IMR-90 (cell line): ENCODE results near the gene COX17. TPM values are rescaled to one million over a fixed set of nuclear protein-coding genes. Genes with fewer than 3 reads are reported as not detected.

Source experiments
- ATAC-seq: fragments of 200-7000 bp; cut with Tn5 transposase; 2 replicates; pipeline ENCODE4 v1.9.1; 2020; ENCODE audit warnings: low read depth, mild to moderate bottlenecking, moderate library complexity
- BruUV-seq: library from RNA; stranded (reverse); fragments of 400-500 nt; replicated peaks from 2 replicates; lab custom pipeline; 2021; lab: Mats Ljungman, UMichigan
- CTCF ChIA-PET: fragments of 300-600 bp; formaldehyde crosslinking; extraction: SDS; loops from one replicate; lab custom pipeline; 2021; ENCODE audit warnings: antibody characterized with exemption; lab: Yijun Ruan, JAX
- POLR2A ChIA-PET: fragments of 300-600 bp; sonication (Branson Sonifier 250); formaldehyde crosslinking; loops from one replicate; lab custom pipeline; 2022; ENCODE audit warnings: antibody characterized with exemption; ENCODE audit not compliant: unreplicated experiment; lab: Charles Lee
- DNase-seq: peaks from one replicate; pipeline ENCODE4 v3.0.0; 2013
- H2AFZ ChIP-seq: replicated peaks from 2 replicates; pipeline ENCODE3; 2013; ENCODE audit warnings: low read length, mild to moderate bottlenecking; ENCODE audit not compliant: poor library complexity
- H2AK5ac ChIP-seq: 2 replicates; pipeline ENCODE4 v1.6.1; 2013; ENCODE audit warnings: low read depth, low read length, inconsistent platforms
- H2AK9ac ChIP-seq: replicated peaks from 2 replicates; pipeline ENCODE3; 2013; ENCODE audit warnings: mild to moderate bottlenecking, low read depth, low read length, moderate library complexity; ENCODE audit not compliant: poor library complexity
- H2BK120ac ChIP-seq: 2 replicates; pipeline ENCODE4 v1.6.1; 2013; ENCODE audit warnings: low read depth, low read length, inconsistent platforms
- H2BK15ac ChIP-seq: 3 replicates; pipeline ENCODE4 v1.6.1; 2013; ENCODE audit warnings: low read depth, low read length, inconsistent platforms
- H2BK20ac ChIP-seq: 2 replicates; pipeline ENCODE4 v1.6.1; 2013; ENCODE audit warnings: low read depth, mild to moderate bottlenecking, inconsistent platforms, low read length, moderate library complexity
- H2BK5ac ChIP-seq: 2 replicates; pipeline ENCODE4 v1.6.1; 2013; ENCODE audit warnings: mild to moderate bottlenecking, low read depth, low read length, inconsistent platforms; ENCODE audit not compliant: poor library complexity, severe bottlenecking
- H3K14ac ChIP-seq: replicated peaks from 2 replicates; pipeline ENCODE4 v1.6.1; 2013; ENCODE audit warnings: low read depth, low read length, inconsistent platforms
- H3K18ac ChIP-seq: 2 replicates; pipeline ENCODE4 v1.6.1; 2013; ENCODE audit warnings: low read depth, low read length, control low read depth
- H3K23ac ChIP-seq: 2 replicates; pipeline ENCODE4 v1.6.1; 2013; ENCODE audit warnings: low read depth, low read length, inconsistent platforms
- H3K27ac ChIP-seq: 2 replicates; pipeline ENCODE4 v1.5.1; 2013; ENCODE audit warnings: mild to moderate bottlenecking, control low read depth, low read length; ENCODE audit not compliant: insufficient read depth
- H3K27me3 ChIP-seq: 2 replicates; pipeline ENCODE4 v1.6.1; 2013; ENCODE audit warnings: low read length; ENCODE audit not compliant: control insufficient read depth, insufficient read depth
- H3K36me3 ChIP-seq: 2 replicates; pipeline ENCODE4 v1.6.1; 2013; ENCODE audit warnings: low read length, mixed read lengths; ENCODE audit not compliant: control insufficient read depth, insufficient read depth
- H3K4ac ChIP-seq: 2 replicates; pipeline ENCODE4 v1.6.1; 2013; ENCODE audit warnings: low read depth, low read length, inconsistent platforms
- H3K4me1 ChIP-seq: 2 replicates; pipeline ENCODE4 v1.6.1; 2013; ENCODE audit warnings: low read length, mixed read lengths; ENCODE audit not compliant: control insufficient read depth, insufficient read depth
- H3K4me2 ChIP-seq: 2 replicates; pipeline ENCODE4 v1.6.1; 2013; ENCODE audit warnings: low read depth, mild to moderate bottlenecking, control low read depth, low read length, moderate library complexity
- H3K4me3 ChIP-seq: 2 replicates; pipeline ENCODE4 v1.5.1; 2013; ENCODE audit warnings: low read depth, mild to moderate bottlenecking, control low read depth, low read length, moderate library complexity; ENCODE audit not compliant: insufficient read depth
- H3K56ac ChIP-seq: 2 replicates; pipeline ENCODE4 v1.6.1; 2013; ENCODE audit warnings: low read length, inconsistent platforms; ENCODE audit not compliant: insufficient read depth; ENCODE audit errors: extremely low read depth
- H3K79me1 ChIP-seq, 2 experiments: 2 replicates each; pipeline ENCODE4 v1.6.1; 2013; ENCODE audit warnings: low read length in 2 of 2, inconsistent platforms in 1 of 2, low read depth in 1 of 2
- H3K9ac ChIP-seq: 2 replicates; pipeline ENCODE4 v1.6.1; 2013; ENCODE audit warnings: low read depth, low read length, control low read depth
- H3K9me1 ChIP-seq: 2 replicates; pipeline ENCODE4 v1.6.1; 2013; ENCODE audit warnings: low read length, inconsistent platforms; ENCODE audit not compliant: insufficient read depth
- H3K9me3 ChIP-seq: 2 replicates; pipeline ENCODE4 v1.6.1; 2013; ENCODE audit warnings: low read length; ENCODE audit not compliant: control insufficient read depth, insufficient read depth
- H4K20me1 ChIP-seq: 2 replicates; pipeline ENCODE4 v1.6.1; 2013; ENCODE audit warnings: low read length, inconsistent platforms; ENCODE audit not compliant: insufficient read depth
- H4K5ac ChIP-seq: 2 replicates; pipeline ENCODE4 v1.6.1; 2013; ENCODE audit warnings: mild to moderate bottlenecking, low read depth, low read length, control low read depth
- H4K8ac ChIP-seq, 2 experiments: 2 replicates each; pipeline ENCODE4 v1.6.1; 2013; ENCODE audit warnings: low read depth in 2 of 2, low read length in 2 of 2, control low read depth in 1 of 2, inconsistent platforms in 1 of 2
- H4K91ac ChIP-seq: 2 replicates; pipeline ENCODE4 v1.6.1; 2013; ENCODE audit warnings: low read depth, low read length, inconsistent platforms; ENCODE audit not compliant: insufficient read depth
- BHLHE40 ChIP-seq: fragments of 150-350 bp; IDR thresholded peaks from 2 replicates; pipeline ENCODE4 v1.6.1; 2016; ENCODE audit warnings: mild to moderate bottlenecking, low read depth, low read length
- CEBPB ChIP-seq: IDR thresholded peaks from 2 replicates; pipeline ENCODE4 v1.6.1; 2012; ENCODE audit warnings: low read depth, low read length, improper control_type of control experiment
- CTCF ChIP-seq: conservative IDR thresholded peaks from 2 replicates; pipeline ENCODE4 v1.5.1; 2012; ENCODE audit warnings: mild to moderate bottlenecking, low read depth, low read length, improper control_type of control experiment
- FOS ChIP-seq: fragments of 150-350 bp; IDR thresholded peaks from 2 replicates; pipeline ENCODE4 v1.6.1; 2016; ENCODE audit warnings: low read depth, low read length
- MXI1 ChIP-seq: IDR thresholded peaks from 2 replicates; pipeline ENCODE4 v1.6.1; 2012; ENCODE audit warnings: low read depth, mild to moderate bottlenecking, low read length, moderate library complexity, borderline replicate concordance
- POLR2A ChIP-seq: IDR thresholded peaks from 2 replicates; pipeline ENCODE4 v1.6.1; 2012; ENCODE audit warnings: mild to moderate bottlenecking, low read depth, low read length
- WGBS, 2 experiments: methylation state at CpG; one replicate each; pipeline versions ENCODE4 v1.1.5 to v1.1.7; 2013; ENCODE audit warnings: missing lambda C conversion rate in 2 of 2; ENCODE audit not compliant: insufficient read length in 1 of 2; ENCODE audit errors: extremely low coverage in 2 of 2; 5-methylcytosine and 5-hydroxymethylcytosine counted together
- dilution Hi-C: fragments of 300-500 bp; cut with HindIII; formaldehyde crosslinking; loops from one replicate; pipeline ENCODE4 v1.14.3; 2018; ENCODE audit warnings: low sequenced_read_pairs; ENCODE audit not compliant: unreplicated experiment
- in situ Hi-C: fragments of 300-500 bp; cut with MboI; formaldehyde crosslinking; loops from 3 replicates; pipeline ENCODE4 v1.14.3; 2019; ENCODE audit warnings: low sequenced_read_pairs, inconsistent platforms, mixed read lengths
- intact Hi-C: fragments of 100-400 bp; cut with micrococcal nuclease; formaldehyde crosslinking; loops from 2 replicates; pipeline ENCODE4 v1.10.0; 2022
- polyA plus RNA-seq, 3 experiments: library from polyadenylated mRNA; depleted of rRNA; stranded (reverse); fragments of >200 nt; gene quantifications; 2 replicates each; pipeline ENCODE4 v1.2.3, GENCODE V29; 2012; ENCODE audit warnings: low replicate concordance in 1 of 3
- total RNA-seq: library from RNA; depleted of rRNA; stranded (reverse); fragments of >200 nt; gene quantifications from 2 replicates; pipeline ENCODE4 v1.2.3, GENCODE V29; 2012

Gene COX17
- total and polyA plus RNA-seq, 2 of the 4 experiments (the other 2 are of a cell fraction) = 2.0 to 24.5 TPM

GRCh38 chr3:119643528-119643927 is 33.7 kb downstream of the COX17 start:
- Histone ChIP-seq H3K14ac (peak overlapping the region; percentile 62; the same call in 1 of the 2 replicates), H3K4me3 (no peak overlapping the region), H3K79me1 (no peaks in the 10 kb centered on the region), H2BK15ac (no peak overlapping the region; the same call in 2 of the 3 replicates), H2BK5ac (no peak overlapping the region), H3K27ac (0 out of 2 replicates have a peak overlapping the region, but pooled peaks have one; percentile 19), H3K9me1 (peaks cover 8% of the 10 kb centered on the region), H2BK120ac (no peak overlapping the region), H3K9ac (no peak overlapping the region), H3K4me1 (peaks cover 15% of the 10 kb centered on the region), H3K23ac (no peak overlapping the region), H4K8ac (no peak overlapping the region), H3K4ac (no peak overlapping the region), H3K4me2 (no peak overlapping the region), H2AK5ac (no peak overlapping the region), H3K36me3 (no peaks in the 10 kb centered on the region), H2BK20ac (no peak overlapping the region), H3K18ac (no peak overlapping the region), H2AK9ac (no peak overlapping the region), H4K5ac (no peak overlapping the region), H2AFZ (no peak overlapping the region), H3K27me3 (no peaks in the 10 kb centered on the region), H4K91ac (no peak overlapping the region), H4K20me1 (no peaks in the 10 kb centered on the region), H3K56ac (no peak overlapping the region), H3K9me3 (no peaks in the 10 kb centered on the region)
- BruUV-seq = no TSS peak
- POLR2A ChIA-PET = no interaction called here
- in situ Hi-C loops (no loop called here), dilution Hi-C loops (no loop called here), intact Hi-C loops (no loop called here)
- DNase-seq = peak; percentile 87
- ATAC-seq = peak; percentile 82
- CTCF ChIA-PET = no interaction called here
- no CpG with 5 or more reads among the region's 2 CpGs for WGBS, 2 experiments
- TF ChIP-seq FOS (peak; percentile 76), CTCF (no peak), MXI1 (no peak), POLR2A (no peak), BHLHE40 (no peak), CEBPB (peak; percentile 44; the same call in 1 of the 2 replicates)
